Activated CD4-positive, alpha-beta T cell treated with anti-CD3 and anti-CD28 coated beads for 48 hours (primary cell): ENCODE results near the gene TYW3.
"Not testable (repeated sequence)": the region's sequence is repeated elsewhere in the genome, so short reads cannot be mapped to it uniquely, and the experiment has no call there.

ENCODE experiments used
- DNase-seq: peaks from one replicate; pipeline ENCODE4 v3.0.0-alpha.2; 2020

Gene TYW3

GRCh38 chr1:74731399-74732052, 1.4 kb upstream of the TYW3 start:
- DNase-seq, result no peak

GRCh38 chr1:74732071-74732946, 643 bp upstream of the TYW3 start:
- peak; percentile 10 for DNase-seq

- peak; percentile 34 for DNase-seq
Observed at GRCh38 chr1:74733604-74734484, 892 bp downstream of the TYW3 start.

- no peak for DNase-seq
Observed at GRCh38 chr1:74737333-74737732, 4.4 kb downstream of the TYW3 start.

- DNase-seq, result not testable (repeated sequence)
Observed at GRCh38 chr1:74740307-74740980, 7.5 kb downstream of the TYW3 start.

- DNase-seq, result not testable (repeated sequence)
Observed at GRCh38 chr1:74745247-74745646, 12.3 kb downstream of the TYW3 start.

GRCh38 chr1:74748960-74749359, 16.0 kb downstream of the TYW3 start:
- no peak for DNase-seq

GRCh38 chr1:74753104-74753503, 20.2 kb downstream of the TYW3 start:
- DNase-seq, result no peak

GRCh38 chr1:74755475-74755874, 22.5 kb downstream of the TYW3 start:
- DNase-seq, result no peak

GRCh38 chr1:74756650-74757049, 23.7 kb downstream of the TYW3 start:
- not testable (repeated sequence) for DNase-seq

GRCh38 chr1:74763807-74764206, 30.9 kb downstream of the TYW3 start:
- DNase-seq, result no peak

- DNase-seq, result no peak
Observed at GRCh38 chr1:74766579-74766978, 33.6 kb downstream of the TYW3 start.

GRCh38 chr1:74767490-74767889, 34.5 kb downstream of the TYW3 start:
- DNase-seq, result no peak

- no peak for DNase-seq
Observed at GRCh38 chr1:74771913-74772515, 39.1 kb downstream of the TYW3 start.

- DNase-seq, result no peak
Observed at GRCh38 chr1:74772945-74773344, 40.0 kb downstream of the TYW3 start.

GRCh38 chr1:74773582-74773981, 40.6 kb downstream of the TYW3 start:
- DNase-seq, result no peak

GRCh38 chr1:74775735-74776134, 42.8 kb downstream of the TYW3 start:
- no peak for DNase-seq

GRCh38 chr1:74777525-74777924, 44.6 kb downstream of the TYW3 start:
- DNase-seq, result no peak

GRCh38 chr1:74779750-74780149, 46.8 kb downstream of the TYW3 start:
- no peak for DNase-seq

GRCh38 chr1:74780594-74780993, 47.6 kb downstream of the TYW3 start:
- DNase-seq, result no peak

GRCh38 chr1:74785944-74786343, 53.0 kb downstream of the TYW3 start:
- DNase-seq, result no peak

GRCh38 chr1:74790453-74790852, 57.5 kb downstream of the TYW3 start:
- no peak for DNase-seq
